ENCODE measurements around the gene DPP6.

DPP6 gene

DNA sequence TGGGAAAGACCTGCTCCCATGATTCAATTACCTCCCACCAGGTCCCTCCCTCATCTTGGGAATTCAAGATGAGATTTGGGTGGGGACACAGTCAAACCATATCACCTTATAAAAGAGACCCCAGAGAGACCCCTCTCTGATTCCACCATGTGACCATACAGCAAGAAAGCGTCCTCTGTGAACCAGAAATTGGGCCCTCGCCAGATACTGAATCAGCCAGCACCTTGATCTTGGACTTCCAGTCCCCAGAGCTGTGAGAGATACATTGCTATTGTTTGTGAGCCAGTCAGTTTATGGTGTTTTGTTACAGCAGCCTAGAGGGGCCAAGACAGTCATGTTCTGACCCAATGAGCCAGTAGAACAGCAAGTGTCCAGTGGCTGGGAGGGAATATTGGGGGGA, 718.2 kb downstream of the DPP6 start:
- H3K27me3 ChIP-seq = no peaks in the 10 kb centered on the region
- no peak overlapping the region for H3K4me3 ChIP-seq (ENCODE audit: low read depth, low read length)
- TF ChIP-seq, protein P1, sequence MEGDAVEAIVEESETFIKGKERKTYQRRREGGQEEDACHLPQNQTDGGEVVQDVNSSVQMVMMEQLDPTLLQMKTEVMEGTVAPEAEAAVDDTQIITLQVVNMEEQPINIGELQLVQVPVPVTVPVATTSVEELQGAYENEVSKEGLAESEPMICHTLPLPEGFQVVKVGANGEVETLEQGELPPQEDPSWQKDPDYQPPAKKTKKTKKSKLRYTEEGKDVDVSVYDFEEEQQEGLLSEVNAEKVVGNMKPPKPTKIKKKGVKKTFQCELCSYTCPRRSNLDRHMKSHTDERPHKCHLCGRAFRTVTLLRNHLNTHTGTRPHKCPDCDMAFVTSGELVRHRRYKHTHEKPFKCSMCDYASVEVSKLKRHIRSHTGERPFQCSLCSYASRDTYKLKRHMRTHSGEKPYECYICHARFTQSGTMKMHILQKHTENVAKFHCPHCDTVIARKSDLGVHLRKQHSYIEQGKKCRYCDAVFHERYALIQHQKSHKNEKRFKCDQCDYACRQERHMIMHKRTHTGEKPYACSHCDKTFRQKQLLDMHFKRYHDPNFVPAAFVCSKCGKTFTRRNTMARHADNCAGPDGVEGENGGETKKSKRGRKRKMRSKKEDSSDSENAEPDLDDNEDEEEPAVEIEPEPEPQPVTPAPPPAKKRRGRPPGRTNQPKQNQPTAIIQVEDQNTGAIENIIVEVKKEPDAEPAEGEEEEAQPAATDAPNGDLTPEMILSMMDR (IDR thresholded peaks at IDR 0.05; ENCODE audit: low read depth, low read length) = no peak
- peaks cover 57% of the 10 kb centered on the region for H3K4me1 ChIP-seq
- DNase-seq = no peak
- H3K9me3 ChIP-seq = no peaks in the 10 kb centered on the region; the same call in 1 of the 2 replicates
- peaks cover 4% of the 10 kb centered on the region for H3K36me3 ChIP-seq

DNA sequence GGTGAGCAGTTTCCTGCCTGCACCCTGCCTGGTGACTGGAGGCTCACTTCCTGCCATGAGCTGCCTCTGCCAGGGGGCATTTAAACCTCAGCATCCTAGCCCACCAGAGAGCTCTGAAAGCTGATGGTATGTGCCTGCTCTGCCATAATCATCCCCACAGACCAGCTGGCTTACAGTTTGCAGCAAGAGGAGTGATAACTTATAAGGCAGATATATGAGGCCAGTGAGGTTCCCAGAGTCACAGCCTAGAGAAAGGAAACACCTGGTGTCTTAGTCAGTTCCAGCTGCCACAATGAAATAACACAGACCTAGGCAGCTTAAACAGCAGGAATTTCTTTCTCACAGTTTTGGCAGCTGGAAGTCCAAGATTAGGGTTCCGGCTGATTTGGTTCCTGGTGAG, 718.8 kb downstream of the DPP6 start:
- Histone ChIP-seq H3K4me3 (ENCODE audit: low read depth, low read length) (no peak overlapping the region), H3K27me3 (no peaks in the 10 kb centered on the region), H3K9me3 (no peaks in the 10 kb centered on the region; the same call in 1 of the 2 replicates), H3K36me3 (peaks cover 7% of the 10 kb centered on the region), H3K4me1 (peaks cover 62% of the 10 kb centered on the region)
- DNase-seq = peak; percentile 41
- TF ChIP-seq, protein P1 (IDR thresholded peaks at IDR 0.05; ENCODE audit: low read depth, low read length) = no peak

DNA sequence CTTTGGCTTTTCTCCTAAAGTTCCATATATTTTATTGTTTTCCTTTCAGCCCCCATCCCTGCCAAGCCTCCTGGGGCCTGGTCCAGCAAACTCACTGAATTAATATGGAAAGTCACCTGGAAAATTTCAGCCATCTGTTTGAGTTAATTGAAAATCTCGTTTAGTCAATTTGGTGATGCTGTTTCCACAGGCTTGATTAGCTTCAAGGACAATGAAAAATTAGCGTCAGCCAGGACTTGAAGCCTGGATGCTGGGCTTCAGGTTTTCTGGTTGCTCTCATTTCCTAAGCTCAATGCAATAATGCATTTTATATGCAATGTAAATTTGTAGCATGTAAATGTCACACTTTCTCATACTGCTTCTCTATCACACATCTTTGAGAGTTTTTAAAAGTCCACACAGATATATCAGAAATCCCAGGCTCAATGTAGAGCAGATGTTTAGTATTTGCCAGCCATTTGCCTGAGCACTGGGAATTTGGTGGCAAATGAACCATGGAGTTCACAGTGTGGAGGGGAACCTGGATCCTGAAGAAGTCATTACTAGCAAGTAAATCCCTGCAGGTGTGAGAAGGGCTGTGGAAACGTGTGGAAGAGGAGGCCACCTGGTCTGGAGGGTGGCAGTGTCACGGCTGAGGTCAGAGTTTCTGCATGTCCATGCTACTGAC, 722.2 kb downstream of the DPP6 start:
- H3K36me3 ChIP-seq = peaks cover 5% of the 10 kb centered on the region
- TF ChIP-seq, protein P1 (IDR thresholded peaks at IDR 0.05; ENCODE audit: low read depth, low read length) = no peak
- H3K27me3 ChIP-seq = no peaks in the 10 kb centered on the region
- no peaks in the 10 kb centered on the region for H3K9me3 ChIP-seq
- no peak overlapping the region for H3K4me3 ChIP-seq (ENCODE audit: low read depth, low read length)
- DNase-seq = peak; percentile 50
- H3K4me1 ChIP-seq = peaks cover 58% of the 10 kb centered on the region

DNA sequence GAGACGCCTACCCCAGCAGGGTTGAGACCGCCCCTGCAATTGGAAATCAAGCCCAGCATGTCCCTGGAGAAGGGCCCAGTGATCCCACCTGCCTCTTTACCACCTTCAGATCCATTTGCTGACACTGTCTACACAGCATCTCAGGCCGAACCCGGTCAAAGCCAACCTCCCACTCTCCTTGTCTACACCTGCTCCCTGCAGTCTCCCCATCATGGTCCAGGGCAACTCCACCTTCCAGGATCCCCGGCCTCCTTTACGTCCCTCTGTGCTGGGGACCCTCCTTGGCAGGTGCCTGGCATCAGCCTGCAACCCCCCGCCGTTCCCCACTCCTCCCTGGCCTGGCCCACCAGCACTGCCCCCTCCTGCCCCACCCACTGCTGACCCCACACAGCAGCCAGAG, 723.5 kb downstream of the DPP6 start:
- H3K27me3 ChIP-seq = no peaks in the 10 kb centered on the region
- no peak overlapping the region for H3K4me3 ChIP-seq (ENCODE audit: low read depth, low read length)
- DNase-seq = no peak
- TF ChIP-seq, protein P1 (IDR thresholded peaks at IDR 0.05; ENCODE audit: low read depth, low read length) = no peak
- peaks cover 3% of the 10 kb centered on the region; the same call in 1 of the 2 replicates for H3K36me3 ChIP-seq
- peaks cover 56% of the 10 kb centered on the region for H3K4me1 ChIP-seq
- H3K9me3 ChIP-seq = no peaks in the 10 kb centered on the region

DNA sequence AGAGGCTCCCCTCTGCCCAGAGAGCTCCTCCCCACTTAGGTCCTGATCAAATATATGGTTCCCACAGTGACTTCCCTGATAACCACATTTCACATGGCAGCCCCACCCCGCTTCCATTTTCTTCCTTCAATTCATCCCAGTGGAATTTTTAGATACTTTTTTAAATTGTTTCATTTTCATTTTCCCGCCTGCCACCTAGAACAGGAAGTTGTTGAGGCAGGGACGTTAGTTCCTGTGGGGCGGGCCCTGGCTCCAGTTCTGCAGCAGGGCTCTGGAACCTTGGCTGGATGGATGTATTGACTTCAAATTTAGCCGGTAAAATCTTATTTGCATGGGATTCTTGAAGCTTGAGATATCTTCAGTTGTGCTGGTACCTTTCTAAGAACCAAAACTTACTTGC, 724.2 kb downstream of the DPP6 start:
- H3K4me3 ChIP-seq (ENCODE audit: low read depth, low read length) = no peak overlapping the region
- peaks cover 3% of the 10 kb centered on the region; the same call in 1 of the 2 replicates for H3K36me3 ChIP-seq
- no peaks in the 10 kb centered on the region for H3K27me3 ChIP-seq
- TF ChIP-seq, protein P1 (IDR thresholded peaks at IDR 0.05; ENCODE audit: low read depth, low read length) = no peak
- H3K9me3 ChIP-seq = no peaks in the 10 kb centered on the region
- peaks cover 53% of the 10 kb centered on the region for H3K4me1 ChIP-seq
- no peak for DNase-seq

DNA sequence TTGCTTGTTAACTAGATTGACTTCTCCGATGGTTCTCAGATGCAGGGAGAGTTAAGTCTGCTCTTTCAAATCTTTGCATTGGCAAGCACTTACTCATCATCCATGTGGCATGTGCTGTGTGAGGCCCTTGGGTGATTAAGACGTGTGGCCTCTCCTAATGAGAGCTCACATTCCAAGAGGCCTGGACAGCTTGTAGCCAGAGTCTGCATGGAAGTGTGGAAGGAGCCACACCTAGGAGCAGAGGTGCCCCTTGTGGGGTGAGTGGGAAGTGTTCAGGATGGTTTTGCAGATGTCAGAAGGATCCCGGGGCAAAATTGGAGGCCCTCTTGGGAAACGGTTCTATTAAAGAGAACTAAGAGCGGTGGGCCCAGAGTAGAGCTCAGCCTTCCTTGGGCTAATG, 724.8 kb downstream of the DPP6 start:
- no peak for DNase-seq
- Histone ChIP-seq H3K4me3 (ENCODE audit: low read depth, low read length) (no peak overlapping the region), H3K36me3 (peaks cover 3% of the 10 kb centered on the region; the same call in 1 of the 2 replicates), H3K9me3 (no peaks in the 10 kb centered on the region), H3K4me1 (peaks cover 50% of the 10 kb centered on the region), H3K27me3 (no peaks in the 10 kb centered on the region)
- TF ChIP-seq, protein P1 (IDR thresholded peaks at IDR 0.05; ENCODE audit: low read depth, low read length) = peak; percentile 70

All from BE2C (cell line).